GM12801 (cell line): Measurements from ENCODE around the gene IGF2.

Experiments
- CTCF ChIP-seq: IDR thresholded peaks from one replicate; pipeline ENCODE4 v1.5.1; 2011; ENCODE audit warnings: control low read depth; ENCODE audit not compliant: insufficient read length; ENCODE audit errors: extremely low read depth

The IGF2 gene

GRCh38 chr11:2163428-2163978, 24.3 kb upstream of the IGF2 start:
- no peak for TF ChIP-seq CTCF

- TF ChIP-seq CTCF, result no peak
Measured at GRCh38 chr11:2160736-2161259, 21.6 kb upstream of the IGF2 start, which contains the start of gene INS. INS (minus strand) TSS chr11:2161209; CDS start chr11:2160971, 238 bp downstream.

DNA sequence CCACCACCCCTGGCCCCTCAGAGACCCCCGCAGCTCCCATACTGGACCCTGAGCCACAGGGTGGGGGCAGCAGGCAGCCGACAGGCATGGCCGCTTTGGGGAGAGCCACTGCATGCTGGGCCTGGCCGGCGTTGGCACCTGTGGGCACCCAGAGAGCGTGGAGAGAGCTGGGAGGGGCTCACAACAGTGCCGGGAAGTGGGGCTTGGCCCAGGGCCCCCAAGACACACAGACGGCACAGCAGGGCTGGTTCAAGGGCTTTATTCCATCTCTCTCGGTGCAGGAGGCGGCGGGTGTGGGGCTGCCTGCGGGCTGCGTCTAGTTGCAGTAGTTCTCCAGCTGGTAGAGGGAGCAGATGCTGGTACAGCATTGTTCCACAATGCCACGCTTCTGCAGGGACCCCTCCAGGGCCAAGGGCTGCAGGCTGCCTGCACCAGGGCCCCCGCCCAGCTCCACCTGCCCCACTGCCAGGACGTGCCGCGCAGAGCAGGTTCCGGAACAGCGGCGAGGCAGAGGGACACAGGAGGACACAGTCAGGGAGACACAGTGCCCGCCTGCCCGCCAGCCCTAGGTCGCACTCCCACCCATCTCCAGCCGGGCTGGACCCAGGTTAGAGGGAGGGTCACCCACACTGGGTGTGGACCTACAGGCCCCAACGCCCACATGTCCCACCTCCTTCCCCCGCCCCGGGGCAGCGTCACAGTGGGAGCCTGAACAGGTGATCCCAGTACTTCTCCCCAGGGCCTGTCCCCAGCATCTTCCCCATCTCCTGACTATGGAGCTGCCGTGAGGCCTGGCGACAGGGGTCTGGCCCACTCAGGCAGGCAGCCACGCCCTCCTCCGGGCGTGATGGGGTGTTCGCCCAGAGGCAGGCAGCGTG, 20.6 kb upstream of the IGF2 start:
- no peak for TF ChIP-seq CTCF

DNA sequence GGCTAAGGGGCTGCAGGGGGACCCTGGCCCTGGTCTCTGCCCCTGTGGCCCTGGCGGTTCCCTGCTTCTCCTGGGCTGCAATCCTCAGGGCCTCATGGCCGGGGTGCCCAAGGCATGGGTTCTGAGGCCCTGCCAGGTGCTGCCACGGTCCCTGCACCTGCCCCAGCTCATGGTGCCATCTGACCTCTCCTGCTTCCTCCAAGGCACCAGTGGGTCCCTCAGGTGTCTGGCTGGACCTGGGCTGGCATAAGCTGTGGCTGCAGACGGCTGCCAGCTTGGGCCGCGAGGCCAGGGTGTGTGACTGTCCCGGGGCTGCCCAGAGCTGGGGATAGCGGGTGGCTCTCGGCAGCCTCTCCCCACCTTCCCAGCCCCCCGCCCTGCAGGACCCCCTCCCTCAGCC, 19.8 kb upstream of the IGF2 start:
- no peak for TF ChIP-seq CTCF

GRCh38 chr11:2158296-2158737, 19.1 kb upstream of the IGF2 start:
- no peak for TF ChIP-seq CTCF

DNA sequence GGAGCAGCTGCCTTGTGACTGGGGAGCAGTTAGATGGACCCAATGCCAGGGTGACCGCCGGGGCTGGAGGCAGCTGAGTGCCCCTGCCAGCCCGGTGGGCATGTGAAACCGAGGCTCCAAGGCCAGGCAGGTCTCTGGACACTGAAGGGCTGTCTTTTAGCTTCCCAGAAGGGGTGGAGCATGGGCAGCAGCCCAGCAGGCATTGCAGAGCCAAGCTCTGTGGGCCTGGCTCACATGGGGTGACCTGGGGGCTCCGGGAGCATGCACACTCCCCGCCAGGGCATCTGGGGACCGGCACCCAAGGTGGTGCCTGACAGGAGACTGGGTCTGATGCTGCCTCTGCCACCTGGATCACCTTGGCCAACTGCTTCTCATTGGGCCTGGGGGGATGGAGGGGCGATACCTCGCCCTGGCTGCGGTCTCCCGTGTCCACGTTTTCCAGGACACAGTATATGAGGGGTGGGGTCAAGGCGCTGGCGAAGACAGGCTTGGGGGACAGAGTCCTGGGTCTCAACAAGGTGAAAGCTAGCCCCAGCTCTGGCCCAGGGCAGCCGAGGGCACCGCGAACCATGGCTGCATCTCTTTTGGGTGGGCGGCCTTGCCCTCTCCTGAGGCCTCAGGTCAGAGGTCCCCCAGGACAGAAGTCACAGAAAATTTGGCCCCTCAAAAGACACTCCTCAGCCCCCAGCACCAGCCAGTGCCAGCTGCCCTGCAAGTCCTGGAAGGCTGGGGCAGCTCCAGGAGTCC, 18.3 kb upstream of the IGF2 start:
- no peak for TF ChIP-seq CTCF
